ENCODE measurements around the gene GALM.

- no peak for TF ChIP-seq CTCF (IDR thresholded peaks at IDR 0.05)
- no peak for TF ChIP-seq POLR2AphosphoS5 (IDR thresholded peaks at IDR 0.05)
- no peak for TF ChIP-seq POLR2A (IDR thresholded peaks at IDR 0.05)
- TF ChIP-seq EP300 (IDR thresholded peaks at IDR 0.05), result no peak
These were observed 81.1 kb downstream of the GALM start for GRCh38 chr2:38747007-38747424.
